HepG2 (cell line): Measurements from ENCODE around the gene CISH.

ENCODE experiments used
- AKAP8 ChIP-seq: sonication (generic); formaldehyde crosslinking; IDR thresholded peaks from 2 replicates; pipeline ENCODE4 v1.5.1; 2020; ENCODE audit warnings: mild to moderate bottlenecking, missing genetic modification reagents
- EZH2 ChIP-seq: conservative IDR thresholded peaks from 2 replicates; pipeline ENCODE4 v1.6.1; 2012; ENCODE audit warnings: mild to moderate bottlenecking, low read depth, low read length, moderate library complexity
- FOXM1 ChIP-seq: sonication (generic); formaldehyde crosslinking; IDR thresholded peaks from 2 replicates; pipeline ENCODE4 v1.5.0; 2020; ENCODE audit warnings: missing genetic modification reagents
- KDM3A ChIP-seq: IDR thresholded peaks from 2 replicates; pipeline ENCODE4 v1.6.1; 2018; ENCODE audit warnings: low read depth, missing compliant biosample characterization
- KMT2A ChIP-seq: sonication (generic); formaldehyde crosslinking; IDR thresholded peaks from 2 replicates; pipeline ENCODE4 v1.4.0; 2020; ENCODE audit warnings: missing genetic modification reagents
- RARA ChIP-seq: IDR thresholded peaks from 2 replicates; pipeline ENCODE4 v1.6.1; 2016; ENCODE audit warnings: missing genetic modification reagents, missing compliant biosample characterization
- SMC3 ChIP-seq: IDR thresholded peaks from 2 replicates; pipeline ENCODE4 v1.6.1; 2011; ENCODE audit warnings: low read length, improper control_type of control experiment
- XRCC5 ChIP-seq: fragments of 200-400 bp; formaldehyde crosslinking; optimal IDR thresholded peaks from 2 replicates; pipeline ENCODE3; 2017; ENCODE audit warnings: mild to moderate bottlenecking, low read length
- ZNF484 ChIP-seq: sonication (generic); formaldehyde crosslinking; IDR thresholded peaks from 2 replicates; pipeline ENCODE4 v1.5.1; 2020; ENCODE audit warnings: mild to moderate bottlenecking, low read depth, missing genetic modification reagents, borderline replicate concordance
- ZSCAN20 ChIP-seq: sonication (generic); formaldehyde crosslinking; IDR thresholded peaks from 2 replicates; pipeline ENCODE4 v1.4.0; 2020; ENCODE audit warnings: missing genetic modification reagents, mild to moderate bottlenecking, borderline replicate concordance
- TF ChIP-seq, protein P1 (sequence below): IDR thresholded peaks from 2 replicates; pipeline ENCODE4 v1.6.1; 2012; ENCODE audit warnings: inconsistent platforms
- TF ChIP-seq, protein P2 (sequence below): sonication (generic); formaldehyde crosslinking; IDR thresholded peaks from 2 replicates; pipeline ENCODE4 v1.4.0; 2020; ENCODE audit warnings: missing genetic modification reagents

DNA sequence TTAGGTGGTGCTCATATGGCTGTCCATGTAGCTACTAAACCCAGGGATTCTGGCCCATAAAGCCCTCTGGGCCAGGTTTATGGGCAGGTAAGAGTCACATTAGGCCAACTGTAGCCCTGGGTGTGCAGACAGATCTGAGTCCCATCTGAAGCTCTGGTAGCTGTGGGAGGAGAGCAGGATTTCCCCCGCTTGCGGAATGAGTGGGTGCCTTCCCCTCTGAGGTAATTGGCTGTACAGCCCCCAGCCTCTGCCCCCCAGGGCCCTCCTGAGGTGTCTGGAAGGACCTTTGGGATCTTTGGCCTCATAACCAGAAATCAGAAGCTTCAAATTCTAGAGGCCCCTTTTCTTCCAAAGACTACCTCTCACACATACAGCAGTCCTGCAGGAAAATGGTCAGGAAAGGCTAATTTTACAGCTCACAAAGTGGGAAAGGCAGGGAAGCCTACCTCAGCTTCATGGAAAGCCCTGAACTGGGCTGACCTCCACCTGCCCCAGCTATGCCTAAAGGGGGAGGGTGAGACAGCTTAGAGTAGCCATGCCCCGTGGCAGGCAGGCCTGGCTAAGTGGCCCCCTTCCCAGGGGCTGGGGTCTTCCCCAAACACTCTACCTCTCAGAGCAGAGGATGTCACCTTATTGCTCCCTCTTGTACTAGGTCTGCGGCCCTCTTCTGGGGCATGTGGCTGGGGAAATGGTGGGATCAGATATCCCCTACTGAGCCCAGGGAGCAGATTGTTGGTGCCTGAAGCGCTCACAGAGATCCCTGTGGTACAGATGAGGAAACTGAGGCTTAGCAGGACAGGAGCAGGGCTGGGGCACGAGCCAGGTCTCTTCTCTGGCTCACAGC lies 25.4 kb downstream of the CISH start:
- no peak for TF ChIP-seq XRCC5
- TF ChIP-seq, protein P1, sequence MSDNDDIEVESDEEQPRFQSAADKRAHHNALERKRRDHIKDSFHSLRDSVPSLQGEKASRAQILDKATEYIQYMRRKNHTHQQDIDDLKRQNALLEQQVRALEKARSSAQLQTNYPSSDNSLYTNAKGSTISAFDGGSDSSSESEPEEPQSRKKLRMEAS, result no peak
- TF ChIP-seq AKAP8 (CRISPR knock-in tag), result no peak
- no peak for TF ChIP-seq EZH2
- no peak for TF ChIP-seq SMC3
- no peak for TF ChIP-seq ZSCAN20
- TF ChIP-seq, protein P2, sequence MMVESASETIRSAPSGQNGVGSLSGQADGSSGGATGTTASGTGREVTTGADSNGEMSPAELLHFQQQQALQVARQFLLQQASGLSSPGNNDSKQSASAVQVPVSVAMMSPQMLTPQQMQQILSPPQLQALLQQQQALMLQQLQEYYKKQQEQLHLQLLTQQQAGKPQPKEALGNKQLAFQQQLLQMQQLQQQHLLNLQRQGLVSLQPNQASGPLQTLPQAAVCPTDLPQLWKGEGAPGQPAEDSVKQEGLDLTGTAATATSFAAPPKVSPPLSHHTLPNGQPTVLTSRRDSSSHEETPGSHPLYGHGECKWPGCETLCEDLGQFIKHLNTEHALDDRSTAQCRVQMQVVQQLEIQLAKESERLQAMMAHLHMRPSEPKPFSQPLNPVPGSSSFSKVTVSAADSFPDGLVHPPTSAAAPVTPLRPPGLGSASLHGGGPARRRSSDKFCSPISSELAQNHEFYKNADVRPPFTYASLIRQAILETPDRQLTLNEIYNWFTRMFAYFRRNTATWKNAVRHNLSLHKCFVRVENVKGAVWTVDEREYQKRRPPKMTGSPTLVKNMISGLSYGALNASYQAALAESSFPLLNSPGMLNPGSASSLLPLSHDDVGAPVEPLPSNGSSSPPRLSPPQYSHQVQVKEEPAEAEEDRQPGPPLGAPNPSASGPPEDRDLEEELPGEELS, result no peak
- TF ChIP-seq FOXM1, result no peak
- no peak for TF ChIP-seq KMT2A (CRISPR knock-in tag)
- no peak for TF ChIP-seq ZNF484 (CRISPR knock-in tag)
- TF ChIP-seq KDM3A (CRISPR knock-in tag), result no peak
- no peak for TF ChIP-seq RARA (CRISPR knock-in tag)
